ENCODE measurements around the gene NR2F1-AS1.

The NR2F1-AS1 gene

GRCh38 chr5:93378073-93378472 is 202.9 kb downstream of the NR2F1-AS1 start:
- no peak for DNase-seq

GRCh38 chr5:93371893-93372292 is 209.1 kb downstream of the NR2F1-AS1 start:
- no peak for DNase-seq

- DNase-seq: no peak
Measured at GRCh38 chr5:93364378-93364777, 216.6 kb downstream of the NR2F1-AS1 start.

GRCh38 chr5:93360436-93361088 is 220.5 kb downstream of the NR2F1-AS1 start:
- no peak for DNase-seq

GRCh38 chr5:93359960-93360305 is 221.1 kb downstream of the NR2F1-AS1 start:
- DNase-seq: no peak
